GM12873 (cell line): ENCODE results near the gene WDR86.

Source experiments
- TF ChIP-seq, protein P1 (sequence below): IDR thresholded peaks from 2 replicates; pipeline ENCODE4 v1.5.1; 2012; ENCODE audit warnings: low read depth, mild to moderate bottlenecking, moderate library complexity, low read length, control low read depth; ENCODE audit not compliant: insufficient read depth; ENCODE audit errors: missing control alignments

Gene WDR86

DNA sequence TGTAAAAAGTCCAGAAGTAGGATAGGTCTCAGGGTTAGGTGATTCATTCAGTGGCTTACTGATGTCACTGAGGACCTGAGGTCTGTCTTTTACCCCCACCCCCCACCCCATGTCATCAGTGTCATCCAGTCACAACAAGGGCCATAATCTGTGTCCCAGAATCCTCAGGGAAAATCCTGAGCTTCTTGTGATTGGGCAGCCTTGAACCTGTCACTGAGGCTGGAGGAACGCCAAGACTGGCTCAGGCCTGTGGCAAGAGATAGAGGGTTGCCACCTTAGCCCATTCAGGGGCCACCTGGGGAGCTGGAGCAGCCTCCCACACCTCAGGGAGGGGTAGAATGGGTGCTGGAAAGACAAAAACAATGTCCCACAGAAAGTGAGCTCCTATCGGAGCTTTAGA, 38.6 kb downstream of the WDR86 start:
- TF ChIP-seq, protein P1, sequence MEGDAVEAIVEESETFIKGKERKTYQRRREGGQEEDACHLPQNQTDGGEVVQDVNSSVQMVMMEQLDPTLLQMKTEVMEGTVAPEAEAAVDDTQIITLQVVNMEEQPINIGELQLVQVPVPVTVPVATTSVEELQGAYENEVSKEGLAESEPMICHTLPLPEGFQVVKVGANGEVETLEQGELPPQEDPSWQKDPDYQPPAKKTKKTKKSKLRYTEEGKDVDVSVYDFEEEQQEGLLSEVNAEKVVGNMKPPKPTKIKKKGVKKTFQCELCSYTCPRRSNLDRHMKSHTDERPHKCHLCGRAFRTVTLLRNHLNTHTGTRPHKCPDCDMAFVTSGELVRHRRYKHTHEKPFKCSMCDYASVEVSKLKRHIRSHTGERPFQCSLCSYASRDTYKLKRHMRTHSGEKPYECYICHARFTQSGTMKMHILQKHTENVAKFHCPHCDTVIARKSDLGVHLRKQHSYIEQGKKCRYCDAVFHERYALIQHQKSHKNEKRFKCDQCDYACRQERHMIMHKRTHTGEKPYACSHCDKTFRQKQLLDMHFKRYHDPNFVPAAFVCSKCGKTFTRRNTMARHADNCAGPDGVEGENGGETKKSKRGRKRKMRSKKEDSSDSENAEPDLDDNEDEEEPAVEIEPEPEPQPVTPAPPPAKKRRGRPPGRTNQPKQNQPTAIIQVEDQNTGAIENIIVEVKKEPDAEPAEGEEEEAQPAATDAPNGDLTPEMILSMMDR: no peak

DNA sequence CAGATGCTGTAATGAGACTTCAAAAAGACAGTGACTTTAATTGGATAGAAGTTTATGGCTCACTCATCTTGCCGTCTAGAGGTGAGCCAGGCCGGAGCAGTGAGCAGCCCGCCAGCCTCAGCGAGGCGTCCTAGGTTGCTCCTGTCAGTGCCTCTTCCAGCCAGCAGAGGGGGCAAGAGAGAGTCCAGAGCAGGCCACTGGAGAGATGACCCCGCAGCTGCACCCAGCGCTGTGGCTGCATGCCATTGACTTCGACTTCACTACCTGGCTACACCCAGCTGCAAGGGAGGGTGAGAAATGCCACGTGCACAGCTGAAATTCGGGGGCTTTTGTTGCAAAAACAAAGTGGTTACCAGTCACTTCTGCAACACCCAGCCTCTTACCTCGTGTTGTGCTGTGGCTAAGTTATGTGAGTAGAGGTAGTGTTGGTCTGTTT, 41.7 kb downstream of the WDR86 start:
- TF ChIP-seq, protein P1: peak; percentile 98

DNA sequence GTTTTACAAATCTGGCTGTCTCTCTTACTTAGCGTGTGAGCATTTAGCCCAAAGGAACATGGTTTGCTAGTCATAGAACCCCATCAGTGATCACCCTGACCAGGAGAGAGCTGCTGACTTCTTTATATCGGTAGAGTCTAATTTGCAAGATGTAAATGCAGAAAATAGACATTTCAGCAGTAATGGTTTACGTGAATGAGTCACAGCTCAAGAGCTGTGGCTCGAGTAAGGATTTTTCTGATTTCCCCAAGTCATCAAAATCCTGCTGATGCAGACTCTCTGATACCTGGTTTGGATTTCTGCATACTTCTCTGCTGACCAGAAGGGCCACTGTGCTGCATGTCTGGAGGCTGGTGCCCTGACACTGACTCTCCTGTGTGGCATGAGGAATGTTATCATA, 42.6 kb downstream of the WDR86 start:
- TF ChIP-seq, protein P1: no peak

DNA sequence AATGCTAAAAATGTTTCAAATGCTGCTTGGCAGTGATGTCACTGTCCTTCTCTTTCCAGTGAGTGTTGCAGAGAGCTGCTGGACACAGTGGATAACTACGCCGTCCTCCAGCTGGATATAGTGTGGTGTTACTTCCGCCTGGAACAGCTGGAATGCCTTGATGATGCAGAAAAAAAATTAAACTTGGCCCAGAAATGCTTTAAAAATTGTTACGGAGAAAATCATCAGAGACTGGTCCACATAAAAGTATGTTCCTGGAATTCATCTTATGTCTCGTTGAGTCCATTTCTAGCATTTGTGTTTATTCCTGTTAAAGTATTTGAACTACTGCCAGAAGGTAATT, 43.0 kb downstream of the WDR86 start:
- TF ChIP-seq, protein P1: no peak

DNA sequence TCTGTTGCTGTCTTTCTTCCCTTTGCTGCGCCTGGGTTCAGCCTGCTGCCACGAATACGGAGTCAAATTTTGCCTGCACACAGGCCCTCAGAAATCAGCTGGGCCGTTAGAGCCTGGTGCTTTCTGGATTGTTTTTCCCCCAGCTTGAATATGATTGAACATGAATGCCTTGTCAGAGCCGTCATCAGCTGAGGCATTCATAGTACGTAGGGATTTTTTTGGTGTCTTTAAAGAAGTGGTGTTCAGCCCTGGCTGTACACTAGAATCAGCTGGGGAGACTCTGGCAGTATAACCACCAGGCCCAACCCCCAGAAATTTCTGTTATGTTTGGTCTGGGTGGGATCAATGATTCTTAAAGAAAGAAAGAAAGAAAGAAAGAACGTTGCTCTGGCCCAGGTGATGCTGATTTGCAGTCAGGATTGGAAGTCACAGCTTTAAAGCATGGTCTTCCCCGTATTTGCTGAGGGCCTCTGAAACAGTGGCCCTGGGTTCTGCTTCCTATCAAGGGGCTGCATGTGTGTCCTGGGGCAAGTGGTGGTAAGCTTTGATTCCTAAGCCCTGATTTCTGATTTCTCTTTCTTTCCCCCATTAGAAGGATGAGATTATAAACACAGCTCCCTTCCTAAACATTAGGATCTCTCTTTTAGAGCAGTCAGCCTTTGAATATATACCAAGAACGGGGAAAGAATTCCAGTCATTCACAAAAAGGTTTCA, 43.5 kb downstream of the WDR86 start:
- TF ChIP-seq, protein P1: no peak

DNA sequence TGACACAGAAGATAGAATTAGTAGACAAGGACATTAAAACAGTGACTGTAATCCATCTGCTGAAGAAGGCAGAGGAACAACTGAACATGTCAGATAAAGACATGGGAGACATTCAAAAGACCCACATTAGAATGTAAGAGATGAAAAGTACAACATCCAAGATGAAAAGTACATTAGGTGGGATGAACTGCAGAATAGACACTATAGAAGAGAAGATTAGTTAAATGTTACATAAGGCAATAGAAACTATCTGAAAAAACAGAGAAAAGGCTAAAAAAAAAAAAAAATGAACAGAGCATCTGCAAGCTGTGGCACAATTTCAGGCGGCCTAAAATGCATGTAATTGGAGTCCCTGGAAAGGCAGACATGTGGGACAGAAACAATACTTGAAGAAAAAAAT, 46.7 kb downstream of the WDR86 start:
- TF ChIP-seq, protein P1: no peak

DNA sequence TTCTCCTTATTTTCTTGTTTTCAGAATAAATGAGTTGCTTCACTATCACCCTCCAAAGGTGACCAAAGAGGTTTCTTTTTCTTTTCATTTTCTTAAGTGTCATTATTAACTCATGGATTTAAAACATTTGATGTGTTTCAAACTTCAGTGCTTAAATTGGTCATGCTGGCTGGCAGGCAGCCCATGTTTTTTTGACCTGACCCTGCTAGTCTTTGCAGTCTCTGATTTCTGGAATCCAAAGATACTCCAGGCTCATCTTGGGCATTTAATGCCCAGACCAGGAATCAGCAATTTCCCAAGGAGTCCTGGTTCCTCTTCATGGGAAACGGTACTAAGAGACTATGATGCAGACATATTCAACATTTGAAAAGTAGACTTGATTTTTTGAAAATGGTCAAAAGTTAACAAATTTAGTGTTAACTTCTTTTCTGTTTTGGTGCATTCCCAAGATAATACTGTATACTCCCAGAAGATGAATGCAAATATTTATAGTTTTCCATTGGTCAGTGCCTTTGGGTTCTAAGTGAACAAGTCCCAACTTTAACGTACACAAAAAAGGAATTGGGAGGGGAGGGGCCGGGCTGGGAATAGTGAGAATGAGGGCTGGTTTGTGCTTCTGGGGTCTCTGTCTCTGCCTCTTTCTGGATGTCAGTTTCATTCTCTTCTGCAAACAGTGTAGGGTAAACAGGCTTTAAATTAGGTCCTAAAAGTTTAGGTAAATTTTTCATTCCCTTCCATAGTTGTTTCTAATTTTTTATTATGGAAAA, 48.5 kb downstream of the WDR86 start:
- TF ChIP-seq, protein P1: no peak
